Activated T-cell treated with anti-CD3 and anti-CD28 coated beads, Interleukin-2, amount 50 U/mL, for 48 hours (primary cell): ENCODE measurements around the gene CACNA2D3.

Experiments used
- DNase-seq, 2 experiments: peaks; one replicate each; pipeline ENCODE4 v3.0.0-alpha.2; 2020

The CACNA2D3 gene

DNA sequence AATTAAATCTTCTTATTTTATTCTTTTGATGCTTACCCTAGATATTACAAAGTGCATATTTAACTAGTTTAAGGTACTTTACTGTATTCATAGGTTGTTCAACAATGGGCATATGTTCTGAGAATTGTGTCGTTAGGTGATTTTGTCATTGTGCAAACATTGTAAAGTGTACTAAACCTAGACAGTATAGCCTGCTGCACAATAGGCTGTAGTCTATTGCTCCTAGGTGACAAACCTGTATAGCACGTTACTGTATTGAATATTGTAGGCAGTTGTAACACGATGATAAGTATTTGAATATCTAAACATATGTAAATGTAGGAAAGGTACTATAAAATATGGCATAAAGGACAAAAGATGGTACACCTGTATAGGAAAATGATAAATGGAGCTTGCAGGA, 100.7 kb downstream of the CACNA2D3 start:
- DNase-seq, result no peak

DNA sequence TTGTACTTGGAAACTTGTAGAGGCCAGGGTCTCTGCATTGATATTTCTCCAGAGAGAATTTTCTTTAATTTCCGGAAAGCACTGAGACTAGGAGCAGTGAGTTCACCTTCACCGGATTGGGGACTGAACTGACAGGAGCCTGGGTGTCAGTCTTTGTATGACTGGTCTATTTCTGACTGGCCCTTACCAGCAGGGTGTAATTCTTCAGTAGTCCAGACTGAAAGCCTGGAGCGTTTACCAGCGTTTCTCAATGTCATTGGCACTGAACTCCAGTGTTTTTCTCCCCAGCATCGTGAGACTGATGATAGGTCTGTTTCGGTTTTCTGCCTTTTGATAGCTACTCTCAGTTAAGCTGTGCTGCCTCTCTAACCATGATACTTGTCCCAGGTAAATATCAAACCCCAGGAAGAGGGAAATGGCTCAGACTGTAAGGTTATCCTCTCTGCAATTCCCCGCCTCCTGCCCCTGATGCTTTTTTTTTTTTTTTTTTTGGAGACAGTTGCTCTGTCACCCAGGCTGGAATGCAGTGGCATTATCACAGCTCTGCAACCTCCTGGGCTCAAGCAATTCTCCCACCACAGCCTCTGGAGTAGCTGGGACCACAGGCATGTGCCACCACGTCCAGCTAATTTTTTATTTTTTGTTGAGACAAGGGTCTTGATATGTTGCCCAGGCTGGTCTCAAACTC, 103.6 kb downstream of the CACNA2D3 start:
- DNase-seq, result no peak

DNA sequence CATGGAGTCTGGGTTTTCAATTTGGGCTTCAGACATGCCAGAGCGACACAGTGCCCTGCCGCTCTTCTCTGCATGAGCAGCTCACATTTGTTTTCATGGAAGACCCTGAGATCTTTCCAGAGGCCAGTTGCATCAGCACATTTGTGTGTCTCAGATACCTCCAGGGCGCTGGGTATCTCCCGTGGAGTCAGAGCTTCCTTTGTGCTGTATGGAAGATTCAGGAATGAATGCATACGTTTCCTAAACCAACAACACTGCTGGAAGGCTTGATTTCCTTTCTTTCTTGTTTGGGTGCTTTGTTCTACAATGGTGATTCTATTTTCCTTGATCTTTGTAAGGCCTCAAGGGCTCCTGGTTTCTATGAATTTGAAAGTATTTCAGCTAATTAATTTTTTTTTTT, 106.5 kb downstream of the CACNA2D3 start:
- DNase-seq, result no peak

DNA sequence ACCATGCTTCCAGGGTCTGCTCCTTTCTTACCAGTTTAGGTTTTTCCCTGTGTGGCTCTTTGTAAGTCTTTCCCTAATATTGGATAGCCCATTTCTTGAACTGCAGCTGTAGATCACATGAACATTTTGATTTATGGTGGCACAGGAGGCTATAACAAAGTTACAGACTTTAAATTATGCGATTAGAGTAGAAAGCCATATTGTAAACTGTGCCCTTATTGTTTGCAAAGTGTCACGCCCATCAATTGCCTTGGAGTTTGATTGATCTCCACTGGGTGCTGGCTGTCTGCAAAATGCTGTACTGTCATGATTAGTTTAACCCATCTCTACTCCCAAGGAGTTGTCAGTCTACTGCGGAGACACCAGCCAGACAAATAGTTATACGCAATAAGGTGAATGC, 110.3 kb downstream of the CACNA2D3 start:
- no peak for DNase-seq

DNA sequence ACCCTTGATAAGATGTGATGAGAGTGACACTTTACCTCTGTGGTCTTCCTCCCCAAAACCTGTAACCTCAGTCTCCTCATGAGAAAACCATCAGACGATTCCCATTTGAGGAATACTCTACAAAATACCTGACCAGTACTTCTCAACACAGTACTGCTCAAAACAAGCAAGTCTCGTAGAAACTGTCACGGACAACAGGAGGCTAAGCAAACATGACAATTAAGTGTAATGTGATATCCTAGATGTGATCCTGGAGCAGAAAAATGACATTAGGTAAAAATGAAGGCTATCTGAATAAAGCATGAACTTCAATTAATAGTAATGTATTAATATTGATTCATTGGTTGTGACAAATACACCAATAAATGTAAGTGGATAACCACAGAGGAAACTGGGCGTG, 113.6 kb downstream of the CACNA2D3 start:
- no peak for DNase-seq

- no peak for DNase-seq
Measured at GRCh38 chr3:54237109-54237508, 114.8 kb downstream of the CACNA2D3 start.

- no peak for DNase-seq
Measured at GRCh38 chr3:54237788-54238502, 115.6 kb downstream of the CACNA2D3 start.

GRCh38 chr3:54240309-54240708, 118.0 kb downstream of the CACNA2D3 start:
- no peak for DNase-seq

- DNase-seq, result no peak
Measured at GRCh38 chr3:54243056-54243931, 120.9 kb downstream of the CACNA2D3 start.

- DNase-seq, result no peak
Measured at GRCh38 chr3:54243960-54244682, 121.8 kb downstream of the CACNA2D3 start.

DNA sequence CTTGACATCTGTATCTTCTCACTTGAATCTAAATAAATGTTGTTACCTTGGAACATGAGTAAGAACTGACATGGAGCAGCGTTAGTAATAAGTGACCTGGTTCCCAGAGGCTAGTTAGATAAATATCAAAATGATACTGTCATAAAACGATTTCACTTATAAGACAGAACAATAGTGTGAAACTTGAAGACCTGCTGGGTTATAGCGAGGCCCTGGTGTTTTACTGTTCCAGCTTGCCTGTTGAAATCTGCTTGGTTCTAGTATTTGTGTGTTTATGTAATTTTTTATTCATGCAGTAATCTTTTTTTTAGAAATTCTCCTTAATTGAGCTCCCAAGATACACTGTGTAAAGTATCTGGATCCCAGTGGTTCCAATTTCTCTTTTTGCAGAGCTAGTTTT, 129.4 kb downstream of the CACNA2D3 start:
- DNase-seq, result no peak

DNA sequence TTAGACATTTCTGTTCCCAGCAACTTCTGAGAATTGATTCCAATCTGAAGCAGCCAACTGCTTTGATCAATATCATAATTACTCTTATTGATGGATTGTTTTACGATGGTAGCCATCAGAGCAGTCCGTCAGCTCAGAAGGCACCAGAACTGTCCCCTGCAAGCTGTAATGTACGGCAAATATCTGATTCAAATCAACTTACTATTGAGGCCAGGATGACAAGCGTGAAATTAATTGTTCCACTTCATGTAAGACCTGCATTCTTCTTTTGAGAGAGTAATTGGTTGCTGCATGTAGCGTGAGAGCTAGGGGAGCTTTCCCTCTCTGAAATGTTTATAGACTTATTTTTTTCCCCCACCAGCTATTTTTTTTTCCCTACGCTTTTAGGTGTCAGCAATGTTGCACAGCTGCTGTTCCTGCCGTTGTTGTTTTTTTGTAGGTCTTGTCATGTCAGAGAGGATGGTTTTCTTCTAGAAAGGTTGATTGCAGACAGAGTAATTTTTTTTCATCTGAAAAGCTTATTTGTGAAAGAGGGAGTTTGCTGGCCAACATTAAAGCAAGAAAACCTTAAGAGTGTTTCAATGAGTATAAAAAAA, 134.9 kb downstream of the CACNA2D3 start:
- DNase-seq, result no peak

- DNase-seq, result no peak
Measured at GRCh38 chr3:54259636-54260035, 137.3 kb downstream of the CACNA2D3 start.

DNA sequence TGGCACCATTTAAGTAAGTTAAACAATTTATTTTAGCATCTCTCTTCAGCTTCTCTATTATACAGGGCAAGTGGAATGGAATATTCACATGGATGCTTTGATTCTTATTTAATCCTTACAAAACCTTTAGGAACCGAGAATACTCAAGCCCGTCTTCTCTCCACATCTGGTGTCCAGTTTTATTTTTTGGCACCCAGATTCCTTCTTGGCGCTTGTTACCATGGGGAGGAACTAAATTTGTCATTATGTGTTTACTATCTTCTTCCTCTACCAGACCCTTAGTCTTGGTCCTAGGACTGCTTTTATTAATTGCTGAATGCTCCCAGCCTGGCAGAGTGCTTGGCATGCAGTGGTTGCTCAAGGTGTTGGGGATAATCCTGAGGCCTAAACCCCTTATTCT, 138.8 kb downstream of the CACNA2D3 start:
- DNase-seq, result no peak

DNA sequence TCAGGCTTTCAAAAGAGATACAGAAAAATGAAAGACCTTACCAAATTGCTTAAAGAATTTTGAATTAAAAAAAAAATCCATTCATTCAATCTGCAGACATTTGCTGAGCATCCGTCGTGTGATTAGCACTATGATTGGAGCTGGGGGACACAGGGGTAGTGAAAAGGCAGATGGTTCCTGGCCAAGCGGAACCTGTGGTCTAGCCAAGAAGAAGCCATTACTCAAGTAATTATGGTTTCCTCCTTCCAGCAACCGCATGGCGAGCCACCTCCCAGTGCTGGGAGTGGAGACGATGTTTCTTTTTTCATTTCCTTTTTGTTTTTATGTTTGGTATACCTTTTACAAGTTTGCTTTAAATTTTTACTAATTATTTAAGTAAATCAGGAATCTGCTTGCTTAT, 140.2 kb downstream of the CACNA2D3 start:
- DNase-seq, result no peak

DNA sequence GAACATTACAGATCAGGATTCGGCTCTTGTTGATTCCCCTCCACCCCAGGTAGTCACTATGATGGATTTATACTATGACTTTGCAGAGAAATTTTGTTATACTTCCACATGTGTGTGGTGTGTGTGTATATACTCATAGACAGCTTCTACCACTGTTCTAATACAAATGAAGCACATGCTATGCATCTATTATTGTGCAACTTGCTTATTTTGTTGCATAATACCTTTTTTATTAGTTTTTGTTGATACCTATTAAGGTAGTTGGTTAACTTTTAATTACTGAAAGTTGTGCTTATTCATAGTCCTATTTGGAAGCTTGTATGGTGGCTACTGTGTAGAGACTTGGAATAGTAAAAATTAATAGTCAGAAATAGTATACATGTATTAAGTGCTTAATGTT, 140.6 kb downstream of the CACNA2D3 start:
- DNase-seq, result no peak

GRCh38 chr3:54264050-54264449, 141.7 kb downstream of the CACNA2D3 start:
- no peak for DNase-seq

- DNase-seq, result no peak
Measured at GRCh38 chr3:54270816-54271526, 148.6 kb downstream of the CACNA2D3 start.

DNA sequence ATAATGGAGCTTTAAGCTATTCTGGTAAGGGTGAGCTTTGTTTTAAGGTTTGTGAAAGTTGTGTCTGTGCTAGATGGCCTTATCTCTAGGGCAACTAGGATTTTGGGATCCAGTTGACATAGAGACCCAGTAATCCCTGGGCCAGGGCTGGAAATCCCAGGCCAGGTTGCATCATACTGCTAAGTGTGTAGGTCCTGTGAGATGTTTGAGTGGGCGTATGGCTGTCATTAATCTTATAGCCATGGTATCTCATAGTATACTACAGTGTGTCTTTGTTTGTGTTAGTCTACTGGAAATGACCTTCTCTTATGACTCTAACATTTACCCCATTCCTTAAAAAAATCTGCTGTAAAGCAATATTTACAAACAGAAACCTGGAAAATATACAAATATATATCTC, 151.4 kb downstream of the CACNA2D3 start:
- no peak for DNase-seq

- no peak for DNase-seq
Measured at GRCh38 chr3:54274607-54275006, 152.3 kb downstream of the CACNA2D3 start.

- no peak for DNase-seq
Measured at GRCh38 chr3:54279005-54279583, 156.7 kb downstream of the CACNA2D3 start.

DNA sequence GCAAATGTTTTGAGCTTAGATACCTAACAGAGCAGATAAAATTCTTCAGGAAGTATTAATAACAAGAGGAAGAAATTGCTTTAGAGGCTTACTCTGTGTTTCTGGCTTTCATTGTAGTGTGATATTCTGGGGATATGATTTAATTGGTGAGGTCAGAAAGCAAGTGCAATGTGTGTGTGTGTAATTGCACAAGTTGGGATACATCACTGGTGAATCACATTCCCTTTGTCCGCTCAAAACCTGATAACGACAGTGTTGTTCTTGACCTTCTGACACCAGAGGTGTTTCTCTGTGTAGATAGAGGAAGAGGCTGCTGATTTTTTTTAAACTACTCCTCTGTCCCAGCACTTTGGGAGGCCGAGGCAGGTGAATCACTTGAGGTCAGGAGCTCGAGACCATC, 161.1 kb downstream of the CACNA2D3 start:
- DNase-seq, result no peak
